ENCODE results near the gene PTPRG.

- TF ChIP-seq POLR2A (IDR thresholded peaks at IDR 0.05), result no peak
- TF ChIP-seq, protein P1, sequence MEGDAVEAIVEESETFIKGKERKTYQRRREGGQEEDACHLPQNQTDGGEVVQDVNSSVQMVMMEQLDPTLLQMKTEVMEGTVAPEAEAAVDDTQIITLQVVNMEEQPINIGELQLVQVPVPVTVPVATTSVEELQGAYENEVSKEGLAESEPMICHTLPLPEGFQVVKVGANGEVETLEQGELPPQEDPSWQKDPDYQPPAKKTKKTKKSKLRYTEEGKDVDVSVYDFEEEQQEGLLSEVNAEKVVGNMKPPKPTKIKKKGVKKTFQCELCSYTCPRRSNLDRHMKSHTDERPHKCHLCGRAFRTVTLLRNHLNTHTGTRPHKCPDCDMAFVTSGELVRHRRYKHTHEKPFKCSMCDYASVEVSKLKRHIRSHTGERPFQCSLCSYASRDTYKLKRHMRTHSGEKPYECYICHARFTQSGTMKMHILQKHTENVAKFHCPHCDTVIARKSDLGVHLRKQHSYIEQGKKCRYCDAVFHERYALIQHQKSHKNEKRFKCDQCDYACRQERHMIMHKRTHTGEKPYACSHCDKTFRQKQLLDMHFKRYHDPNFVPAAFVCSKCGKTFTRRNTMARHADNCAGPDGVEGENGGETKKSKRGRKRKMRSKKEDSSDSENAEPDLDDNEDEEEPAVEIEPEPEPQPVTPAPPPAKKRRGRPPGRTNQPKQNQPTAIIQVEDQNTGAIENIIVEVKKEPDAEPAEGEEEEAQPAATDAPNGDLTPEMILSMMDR (IDR thresholded peaks at IDR 0.05 in 4 of 5, conservative IDR thresholded peaks at IDR 0.05 in 1 of 5), result no peak
These were observed 28.5 kb upstream of the PTPRG start for GRCh38 chr3:61532739-61533500.
